A673 (cell line): ENCODE results near the gene ERICH3. TPM values are rescaled to one million over a fixed set of nuclear protein-coding genes. Genes with fewer than 3 reads are reported as not detected.

ENCODE experiments used
- BruUV-seq: library from RNA; stranded (reverse); fragments of 400-500 nt; replicated peaks from 2 replicates; lab custom pipeline; 2021; lab: Mats Ljungman, UMichigan
- CTCF ChIA-PET: fragments of 300-600 bp; sonication (Branson Sonifier 250); formaldehyde crosslinking; loops from one replicate; lab custom pipeline; 2022; ENCODE audit warnings: antibody characterized with exemption; lab: Charles Lee
- POLR2A ChIA-PET: fragments of 300-600 bp; sonication (Branson Sonifier 250); formaldehyde crosslinking; loops from one replicate; lab custom pipeline; 2022; ENCODE audit warnings: antibody characterized with exemption; ENCODE audit not compliant: low non-redundant PET; lab: Charles Lee
- DNase-seq: peaks from one replicate; pipeline ENCODE4 v3.0.0-alpha.2; 2015; ENCODE audit warnings: low spot score
- H3K27ac ChIP-seq: fragments of 200-600 bp; sonication (generic); 2 replicates; pipeline ENCODE4 v1.5.1; 2016; ENCODE audit warnings: mixed run types, low read depth, mild to moderate bottlenecking, mixed read lengths, antibody characterized with exemption, low read length; ENCODE audit not compliant: poor library complexity, severe bottlenecking
- H3K27me3 ChIP-seq: fragments of 200-600 bp; sonication (generic); replicated peaks from 2 replicates; pipeline ENCODE4 v1.6.1; 2017; ENCODE audit warnings: mixed run types, low read depth, mild to moderate bottlenecking, mixed read lengths, antibody characterized with exemption, low read length; ENCODE audit not compliant: insufficient read depth, poor library complexity
- H3K36me3 ChIP-seq: fragments of 200-600 bp; sonication (generic); 2 replicates; pipeline ENCODE4 v1.6.1; 2016; ENCODE audit warnings: mixed run types, mild to moderate bottlenecking, mixed read lengths, antibody characterized with exemption, low read length; ENCODE audit not compliant: insufficient read depth, poor library complexity, severe bottlenecking
- H3K4me1 ChIP-seq: fragments of 200-600 bp; sonication (generic); 2 replicates; pipeline ENCODE4 v1.6.1; 2017; ENCODE audit warnings: mixed run types, mild to moderate bottlenecking, mixed read lengths, antibody characterized with exemption, low read length; ENCODE audit not compliant: insufficient read depth, poor library complexity, severe bottlenecking
- H3K4me3 ChIP-seq: fragments of 200-600 bp; sonication (generic); 2 replicates; pipeline ENCODE4 v1.5.1; 2016; ENCODE audit warnings: low read depth, mixed run types, mild to moderate bottlenecking, mixed read lengths, low read length; ENCODE audit not compliant: poor library complexity, severe bottlenecking
- H3K9me3 ChIP-seq: fragments of 200-600 bp; sonication (generic); 2 replicates; pipeline ENCODE4 v1.6.1; 2016; ENCODE audit warnings: mixed run types, low read depth, mild to moderate bottlenecking, mixed read lengths, antibody characterized with exemption, low read length; ENCODE audit not compliant: poor library complexity, severe bottlenecking
- CTCF ChIP-seq: fragments of 300-800, 200-600 bp; sonication (generic); conservative IDR thresholded peaks from 2 replicates; pipeline ENCODE4 v1.5.1; 2017; ENCODE audit warnings: low read depth, mild to moderate bottlenecking, antibody characterized with exemption, low read length, moderate library complexity, mixed read lengths
- EZH2 ChIP-seq: fragments of 200-600 bp; sonication (generic); IDR thresholded peaks from 2 replicates; pipeline ENCODE4 v1.6.1; 2017; ENCODE audit warnings: borderline replicate concordance, low read depth, mild to moderate bottlenecking, mixed read lengths, antibody characterized with exemption, low read length; ENCODE audit not compliant: poor library complexity, severe bottlenecking
- intact Hi-C: fragments of 100-400 bp; cut with micrococcal nuclease; formaldehyde crosslinking; loops from one replicate; pipeline ENCODE4 v1.10.0; 2022; ENCODE audit not compliant: unreplicated experiment
- total RNA-seq: library from RNA; stranded (reverse); gene quantifications from 2 replicates; pipeline ENCODE4 v1.2.3, GENCODE V29; 2021

The ERICH3 gene
- total RNA-seq, 1 experiment from 2014 or later = not detected

- no TSS peak for BruUV-seq
- Histone ChIP-seq H3K27ac (no peak overlapping the region), H3K4me3 (no peak overlapping the region), H3K9me3 (no peaks in the 10 kb centered on the region), H3K27me3 (peaks cover 4% of the 10 kb centered on the region), H3K4me1 (no peaks in the 10 kb centered on the region), H3K36me3 (no peaks in the 10 kb centered on the region)
- intact Hi-C loops = no loop called here
- ChIA-PET POLR2A (no interaction called here), CTCF (no interaction called here)
- DNase-seq = no peak
- TF ChIP-seq EZH2 (no peak), CTCF (no peak)
These were observed 146.9 kb downstream of the ERICH3 start for GRCh38 chr1:74526708-74527107.

- Histone ChIP-seq H3K36me3 (no peaks in the 10 kb centered on the region), H3K9me3 (no peaks in the 10 kb centered on the region), H3K27ac (no peak overlapping the region), H3K4me3 (no peak overlapping the region), H3K27me3 (peaks cover 12% of the 10 kb centered on the region), H3K4me1 (no peaks in the 10 kb centered on the region)
- intact Hi-C loops = no loop called here
- BruUV-seq = no TSS peak
- ChIA-PET POLR2A (no interaction called here), CTCF (no interaction called here)
- TF ChIP-seq EZH2 (no peak), CTCF (no peak)
- no peak for DNase-seq
These were observed 149.6 kb downstream of the ERICH3 start for GRCh38 chr1:74523873-74524480.

- no peaks in the 10 kb centered on the region for H3K4me1 ChIP-seq
- no peaks in the 10 kb centered on the region for H3K36me3 ChIP-seq
- no peak for DNase-seq
- H3K9me3 ChIP-seq = no peaks in the 10 kb centered on the region
- CTCF ChIA-PET = no interaction called here
- no peak overlapping the region for H3K4me3 ChIP-seq
- intact Hi-C loops = no loop called here
- TF ChIP-seq EZH2 = no peak
- no peak for TF ChIP-seq CTCF
- no peak overlapping the region for H3K27ac ChIP-seq
- peaks cover 12% of the 10 kb centered on the region for H3K27me3 ChIP-seq
- POLR2A ChIA-PET = no interaction called here
- BruUV-seq = no TSS peak
These were observed 151.4 kb downstream of the ERICH3 start for GRCh38 chr1:74522148-74522547.

Other genes with a start within 250 kb of the ERICH3 start
- not detected in 2 replicates for gene LRRC53, start 161.2 kb downstream of the ERICH3 start, total RNA-seq
- 45.6 and 46.3 TPM in 2 replicates for gene CRYZ, start 59.3 kb upstream of the ERICH3 start, total RNA-seq
- 29.7 and 33.9 TPM in 2 replicates for gene TYW3, start 59.4 kb upstream of the ERICH3 start, total RNA-seq